SKM-1 treated with dmso at 0.1 percent for 144 hours (cell line): ENCODE measurements around the gene DNMT3B.

ENCODE experiments used
- DNase-seq: peaks from one replicate; lab custom pipeline; 2025; ENCODE audit not compliant: unreplicated experiment; lab: John Stamatoyannopoulos, UW

The DNMT3B gene

DNA sequence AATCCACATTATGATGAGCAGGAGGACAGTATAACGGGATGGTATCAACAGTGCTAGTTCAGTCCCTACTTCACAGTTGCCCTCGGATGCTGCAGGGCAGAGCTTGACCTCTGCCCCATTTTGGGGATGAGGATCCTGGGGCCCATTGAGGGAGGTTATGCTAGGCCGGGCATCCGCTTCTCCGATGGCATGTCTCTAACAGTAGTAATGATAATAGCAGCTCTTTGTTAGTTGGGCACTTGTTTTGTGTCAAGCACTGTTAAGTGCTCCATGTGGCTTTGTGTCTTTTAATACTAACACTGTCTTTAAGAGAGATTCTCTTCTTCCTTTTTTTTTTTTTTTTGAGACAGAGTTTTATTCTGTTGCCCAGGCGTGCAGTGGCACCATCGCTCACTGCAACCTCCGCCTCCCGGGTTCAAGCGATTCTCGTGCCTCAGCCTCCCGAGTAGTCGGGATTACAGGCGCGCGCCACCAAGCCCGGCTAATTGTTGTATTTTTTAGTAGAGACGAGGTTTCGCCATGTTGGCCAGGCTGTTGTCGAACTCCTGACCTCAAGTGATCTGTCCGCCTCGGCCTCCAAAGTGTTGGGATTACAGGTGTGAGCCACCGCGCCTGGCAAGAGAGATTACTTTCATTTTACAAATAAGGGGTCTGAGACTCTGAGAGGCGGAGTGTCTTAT, 58.7 kb downstream of the DNMT3B start:
- DNase-seq: no peak

- no peak for DNase-seq
Measured at GRCh38 chr20:32822225-32822624, 60.0 kb downstream of the DNMT3B start.

DNA sequence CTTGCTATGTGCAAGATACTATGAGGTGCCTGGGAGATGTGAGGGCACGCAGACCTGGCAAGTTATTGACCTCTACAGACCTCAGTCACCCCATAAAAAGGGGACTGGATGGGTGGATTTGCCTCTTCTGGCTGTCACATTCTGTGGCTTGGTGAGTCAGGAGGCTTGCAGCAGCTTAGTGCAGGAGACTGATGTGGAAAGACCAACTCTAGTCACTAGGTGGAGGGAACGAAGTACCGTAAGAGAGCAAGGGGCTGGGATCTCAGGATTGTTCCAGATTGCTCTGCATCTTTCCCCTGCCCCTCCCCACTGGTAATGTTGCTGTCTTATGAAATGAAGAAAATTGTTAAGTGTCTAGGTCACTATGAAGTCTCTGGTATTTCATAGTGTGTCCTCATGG, 60.9 kb downstream of the DNMT3B start:
- peak; percentile 41 for DNase-seq

DNA sequence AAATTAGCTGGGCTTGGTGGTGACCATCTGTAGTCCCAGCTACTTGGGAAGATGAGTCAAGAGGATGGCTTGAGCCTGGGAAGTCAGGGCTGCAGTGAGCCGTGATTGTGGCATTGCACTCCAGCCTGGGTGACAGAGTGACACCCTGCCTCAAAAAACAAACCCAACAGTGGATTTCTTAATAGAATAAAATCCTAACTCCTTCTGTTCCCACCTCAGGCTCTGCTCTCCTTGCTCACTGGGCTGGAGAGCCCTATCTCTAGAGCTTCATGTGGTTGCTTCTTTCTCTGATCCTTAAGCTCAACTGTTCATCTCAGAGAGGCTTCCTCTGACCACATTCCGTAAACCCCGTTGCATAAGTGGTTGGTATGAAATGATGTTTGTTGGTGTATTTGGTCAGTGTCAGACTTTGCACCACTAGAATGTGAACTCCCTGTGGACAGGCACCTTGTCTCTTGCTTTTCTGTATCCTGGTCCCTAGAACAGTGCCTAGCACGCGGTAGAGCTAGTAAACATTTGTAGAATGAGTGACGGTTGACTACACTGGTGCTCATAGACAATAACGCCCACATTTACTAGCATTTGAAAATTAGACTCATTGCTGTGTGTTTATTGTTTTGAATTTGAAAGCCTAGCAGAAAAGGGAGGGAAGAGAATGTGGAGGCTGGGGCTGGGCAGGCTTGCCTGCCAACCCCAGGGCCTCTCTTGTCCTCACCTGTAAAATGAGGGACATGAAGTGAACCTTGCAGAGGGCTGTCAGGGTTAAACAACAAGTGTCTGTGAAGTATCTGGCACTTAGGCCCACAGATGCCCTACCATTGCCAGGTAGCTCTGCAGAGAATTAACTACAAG, 61.8 kb downstream of the DNMT3B start:
- DNase-seq: peak; percentile 8

DNA sequence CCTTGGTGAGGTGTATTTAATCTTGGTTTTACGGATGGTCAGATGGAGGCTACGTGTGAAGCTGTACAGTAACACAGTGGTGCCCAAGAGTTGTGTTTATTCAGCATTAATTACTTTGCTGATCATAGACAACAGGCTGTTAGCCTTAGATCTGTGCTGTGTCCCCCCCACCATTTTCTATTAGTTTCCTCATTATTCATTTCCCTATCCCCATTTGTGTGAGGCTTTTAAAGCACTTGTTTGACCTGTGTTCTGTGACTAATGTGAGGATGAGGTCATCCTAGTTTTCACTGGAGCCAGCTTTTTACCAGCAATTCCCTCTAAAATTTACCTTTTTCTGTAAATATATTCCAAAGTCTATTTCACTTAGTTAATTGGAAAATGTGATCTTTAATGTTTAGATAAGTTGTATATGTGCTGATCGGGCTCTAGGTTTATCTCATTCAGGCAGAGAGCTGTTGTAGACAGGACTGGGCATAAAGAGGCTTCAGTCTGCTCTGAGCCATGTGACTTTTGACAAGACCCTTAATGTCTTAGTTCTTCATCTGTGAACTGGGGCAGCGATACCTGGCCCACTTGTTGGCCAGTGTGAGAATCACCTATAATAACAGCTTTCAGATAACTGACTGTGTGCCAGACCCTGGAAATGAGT, 66.0 kb downstream of the DNMT3B start:
- DNase-seq: no peak

DNA sequence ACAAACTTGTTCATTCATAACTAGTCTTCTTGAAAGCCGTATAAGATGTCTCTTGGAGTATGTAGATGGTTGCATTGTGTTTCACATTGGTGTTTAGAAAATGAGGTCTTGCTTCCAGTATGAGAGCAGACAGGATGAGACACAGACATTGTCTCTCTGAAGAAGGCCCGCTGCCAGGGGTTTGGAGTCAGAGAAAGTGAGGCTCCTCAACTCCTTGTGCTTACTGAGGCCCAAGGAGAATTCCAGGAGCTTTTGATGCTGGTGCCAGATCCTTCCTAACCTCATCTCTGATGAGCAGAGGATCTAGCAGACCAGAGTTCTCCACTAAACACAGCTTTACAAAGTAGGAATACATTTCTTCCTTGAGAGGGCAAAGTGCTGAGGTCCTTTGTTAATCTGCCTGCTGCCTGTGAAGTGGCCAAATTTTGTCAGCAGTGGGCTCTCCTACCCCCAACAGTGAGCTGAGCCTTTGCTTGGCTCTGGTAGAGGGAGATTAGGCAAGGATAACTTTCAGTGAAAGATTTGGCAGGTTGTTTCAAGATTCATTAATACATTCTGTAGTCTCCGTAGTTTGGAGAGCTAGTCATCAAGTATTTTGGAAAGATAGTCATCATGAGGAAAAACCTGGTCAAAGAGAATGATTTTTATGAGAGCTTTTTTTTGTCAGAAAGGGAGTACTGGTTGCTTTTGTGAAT, 67.3 kb downstream of the DNMT3B start:
- DNase-seq: no peak

- DNase-seq: peak; percentile 73
Measured at GRCh38 chr20:32830437-32830836, 68.3 kb downstream of the DNMT3B start.

DNA sequence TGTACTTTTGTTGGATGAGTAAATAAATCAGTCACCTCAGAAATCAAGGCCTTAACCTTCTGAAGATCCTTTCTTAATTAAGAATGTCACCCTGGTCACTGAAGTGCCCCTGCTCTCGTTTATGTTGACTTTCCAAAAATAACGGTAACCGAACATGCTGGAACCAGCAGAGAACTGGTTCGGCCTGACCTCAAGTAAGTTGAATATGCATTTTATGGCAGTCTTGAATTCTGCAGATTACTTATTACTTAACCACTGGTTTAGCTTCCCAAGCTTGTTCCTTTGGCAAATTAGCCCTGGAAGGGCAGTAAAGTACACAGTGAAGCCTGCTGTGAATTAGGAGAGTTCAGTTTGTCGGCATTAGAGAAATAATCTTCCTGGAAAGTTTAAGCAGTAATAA, 69.8 kb downstream of the DNMT3B start:
- DNase-seq: no peak

DNA sequence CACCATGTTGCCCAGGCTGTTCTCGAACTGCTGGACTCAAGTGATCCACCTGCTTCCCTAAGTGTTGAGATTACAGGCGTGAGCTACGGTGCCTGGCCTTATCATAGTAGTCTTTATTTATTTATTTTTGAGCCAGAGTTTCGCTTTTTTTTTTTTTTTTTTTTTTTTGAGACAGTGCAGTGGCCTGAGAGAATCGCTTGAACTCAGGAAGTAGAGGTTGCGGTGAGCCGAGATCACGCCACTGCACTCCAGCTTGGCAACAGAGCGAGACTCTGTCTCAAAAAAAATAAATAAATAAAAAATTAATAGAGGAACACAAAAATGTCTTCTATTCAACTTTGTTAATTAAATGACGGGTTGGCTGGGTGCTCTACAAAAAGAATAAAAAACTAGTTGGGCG, 70.5 kb downstream of the DNMT3B start:
- DNase-seq: no peak

DNA sequence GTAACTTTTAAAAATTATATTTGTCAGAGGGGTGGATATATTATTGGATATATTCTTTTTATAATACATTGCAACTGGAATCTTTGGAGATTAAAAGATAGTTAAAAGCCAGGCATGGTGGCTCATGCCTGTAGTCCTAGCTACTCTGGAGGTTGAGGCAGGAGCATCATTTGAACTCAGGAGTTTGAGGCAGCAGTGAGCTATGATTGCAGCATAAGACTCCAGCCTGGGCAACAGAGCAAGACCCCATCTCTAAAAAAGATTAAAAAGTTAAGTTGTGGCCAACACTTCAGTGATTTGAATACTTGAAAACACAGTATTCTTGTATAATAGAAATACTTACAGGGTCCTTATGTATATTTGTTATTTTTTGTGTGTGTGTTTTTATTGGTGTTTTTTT, 72.8 kb downstream of the DNMT3B start:
- no peak for DNase-seq

- DNase-seq: no peak
Measured at GRCh38 chr20:32837157-32837556, 75.0 kb downstream of the DNMT3B start.

GRCh38 chr20:32839227-32839981, 77.2 kb downstream of the DNMT3B start:
- no peak for DNase-seq

GRCh38 chr20:32839982-32840285, 77.7 kb downstream of the DNMT3B start:
- DNase-seq: no peak

DNA sequence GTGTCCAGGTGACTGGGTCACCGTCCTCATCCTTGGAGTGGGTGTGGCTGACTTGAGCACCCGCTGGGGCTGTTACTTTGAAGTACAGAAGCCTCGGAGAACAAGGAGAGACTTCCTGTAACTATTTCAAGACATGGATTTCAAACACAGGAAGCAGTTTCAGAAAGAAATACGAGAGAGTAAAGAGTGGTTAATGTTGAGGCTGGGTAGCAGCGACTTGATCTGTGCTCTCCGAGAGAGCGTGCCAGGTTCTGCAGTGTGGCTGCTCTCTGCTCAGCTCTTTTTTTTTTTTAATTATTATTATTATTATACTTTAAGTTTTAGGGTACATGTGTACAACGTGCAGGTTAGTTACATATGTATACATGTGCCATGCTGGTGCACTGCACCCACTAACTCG, 79.0 kb downstream of the DNMT3B start:
- DNase-seq: no peak

- DNase-seq: no peak
Measured at GRCh38 chr20:32841632-32842031, 79.4 kb downstream of the DNMT3B start.

DNA sequence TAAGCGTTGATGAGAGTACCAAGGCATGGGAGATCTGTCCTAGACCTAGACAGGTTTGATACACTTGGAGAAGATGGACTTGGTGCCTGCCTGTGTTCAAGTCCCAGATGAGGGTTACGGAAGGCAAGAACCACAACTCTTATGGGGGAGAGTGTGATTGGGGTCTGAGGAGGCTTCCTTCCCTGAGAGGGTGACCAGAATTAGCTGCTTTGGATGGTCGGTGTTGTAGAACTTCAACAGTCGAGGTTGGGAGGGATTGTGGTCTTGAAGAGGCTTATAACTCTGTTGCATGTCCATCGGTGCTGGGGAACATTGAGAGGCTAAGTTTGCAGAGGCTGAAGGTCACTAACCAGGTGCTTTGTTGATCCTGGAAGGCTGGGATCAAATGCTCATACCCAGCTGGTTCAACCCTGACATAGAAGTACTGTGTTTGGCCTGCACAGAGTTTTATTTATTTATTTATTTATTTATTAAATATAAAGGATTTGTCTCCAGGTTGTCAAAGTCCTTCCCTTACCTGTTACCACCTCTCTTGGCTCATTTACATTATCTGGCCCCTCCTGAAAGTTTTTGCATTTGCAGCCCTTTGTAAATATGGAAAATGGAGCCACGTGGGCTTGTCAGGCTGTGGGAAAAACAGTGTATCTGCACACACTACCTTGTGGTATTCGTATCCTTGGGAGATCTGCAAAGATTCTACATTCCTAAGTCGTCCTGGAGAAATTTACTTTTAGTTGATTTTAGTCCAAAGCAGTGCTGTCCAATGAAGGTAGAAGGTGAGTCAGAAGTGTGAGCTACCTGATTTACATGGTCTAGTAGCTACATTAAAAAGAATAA, 80.7 kb downstream of the DNMT3B start:
- no peak for DNase-seq

DNA sequence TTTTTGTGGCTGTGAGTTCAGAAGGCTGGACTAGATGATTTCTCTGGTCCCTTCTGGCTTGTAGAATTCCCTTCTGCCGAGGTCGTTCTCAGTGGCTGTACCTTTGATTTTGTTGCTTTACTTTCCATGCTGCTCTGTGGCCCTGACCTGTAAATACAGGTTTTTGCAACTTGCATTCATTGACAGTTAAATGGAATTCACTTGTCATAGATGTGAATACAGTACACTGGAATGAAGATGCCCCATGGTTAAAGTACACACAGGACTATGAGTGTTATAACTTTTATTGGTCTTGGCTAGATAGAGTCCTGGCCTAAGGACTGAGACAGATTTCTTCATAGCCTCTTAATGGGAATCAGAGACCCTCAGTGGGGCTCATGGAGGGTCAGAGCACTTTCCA, 83.6 kb downstream of the DNMT3B start:
- no peak for DNase-seq

- no peak for DNase-seq
Measured at GRCh38 chr20:32846852-32847251, 84.7 kb downstream of the DNMT3B start.

- DNase-seq: no peak
Measured at GRCh38 chr20:32847964-32848363, 85.8 kb downstream of the DNMT3B start.

DNA sequence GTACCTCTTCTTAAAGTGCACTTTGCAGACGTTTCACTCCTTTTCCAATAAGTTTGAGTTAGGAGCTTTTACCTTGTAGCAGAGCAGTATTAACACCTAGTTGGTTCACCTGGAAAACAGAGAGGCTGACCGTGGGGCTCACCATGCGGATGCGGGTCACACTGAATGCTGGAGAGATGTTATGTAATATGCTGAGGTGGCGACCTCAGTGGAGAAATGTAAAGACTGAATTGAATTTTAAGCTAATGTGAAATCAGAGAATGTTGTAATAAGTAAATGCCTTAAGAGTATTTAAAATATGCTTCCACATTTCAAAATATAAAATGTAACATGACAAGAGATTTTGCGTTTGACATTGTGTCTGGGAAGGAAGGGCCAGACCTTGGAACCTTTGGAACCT, 86.7 kb downstream of the DNMT3B start:
- no peak for DNase-seq
